ENCODE results near the gene GRAP. TPM values are rescaled to one million over a fixed set of nuclear protein-coding genes. Genes with fewer than 3 reads are reported as not detected.
"Not testable (repeated sequence)": the region's sequence is repeated elsewhere in the genome, so short reads cannot be mapped to it uniquely, and the experiment has no call there.

The GRAP gene
- total RNA-seq = 1 to 10 TPM; 1.6 to 3.2 TPM

DNA sequence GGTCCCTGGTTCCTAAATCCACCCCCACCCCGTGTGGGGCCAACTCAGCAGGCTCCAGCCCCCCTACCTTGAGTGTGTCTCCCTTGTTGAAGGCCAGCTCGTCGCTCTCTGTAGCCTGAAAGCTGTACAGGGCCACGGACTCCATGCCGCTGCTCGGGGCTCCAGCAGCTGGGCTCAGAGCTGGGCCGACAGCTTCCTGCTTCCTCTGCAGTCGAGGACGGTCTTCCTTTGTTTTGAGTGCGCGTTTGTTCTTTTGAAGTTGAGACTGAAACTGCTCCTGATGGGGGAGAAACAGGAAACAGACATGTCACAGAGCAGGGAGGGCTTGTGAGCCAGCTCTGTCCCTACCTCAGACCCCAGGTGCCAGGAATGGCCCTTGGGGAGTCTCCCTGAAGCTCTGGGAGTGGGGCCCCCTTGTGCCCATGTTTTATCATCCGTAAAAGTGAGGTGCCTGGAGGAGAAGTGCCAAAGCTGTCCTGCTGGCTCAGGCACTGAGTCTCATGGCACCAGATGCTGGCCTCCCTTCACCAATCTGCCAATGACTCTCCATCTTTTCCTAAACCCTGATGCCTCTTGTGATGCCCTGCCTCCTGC is at the start of gene GRAP:
GRAP (minus strand) TSS at position 176 of the 594 bp plus-strand sequence; CDS start at position 145, 31 bp downstream.
- not testable (repeated sequence) for H3K27me3 ChIP-seq (replicated peaks; ENCODE audit: insufficient read depth); DNase-seq (ENCODE audit: low spot score); H3K36me3 ChIP-seq; H3K9me3 ChIP-seq; H3K4me3 ChIP-seq; ATAC-seq (ENCODE audit: insufficient number of reproducible peaks, low FRiP score, low read depth); H3K4me1 ChIP-seq (ENCODE audit: control insufficient read depth in 1 of 2, low read depth in 2 of 2); H3K27ac ChIP-seq

DNA sequence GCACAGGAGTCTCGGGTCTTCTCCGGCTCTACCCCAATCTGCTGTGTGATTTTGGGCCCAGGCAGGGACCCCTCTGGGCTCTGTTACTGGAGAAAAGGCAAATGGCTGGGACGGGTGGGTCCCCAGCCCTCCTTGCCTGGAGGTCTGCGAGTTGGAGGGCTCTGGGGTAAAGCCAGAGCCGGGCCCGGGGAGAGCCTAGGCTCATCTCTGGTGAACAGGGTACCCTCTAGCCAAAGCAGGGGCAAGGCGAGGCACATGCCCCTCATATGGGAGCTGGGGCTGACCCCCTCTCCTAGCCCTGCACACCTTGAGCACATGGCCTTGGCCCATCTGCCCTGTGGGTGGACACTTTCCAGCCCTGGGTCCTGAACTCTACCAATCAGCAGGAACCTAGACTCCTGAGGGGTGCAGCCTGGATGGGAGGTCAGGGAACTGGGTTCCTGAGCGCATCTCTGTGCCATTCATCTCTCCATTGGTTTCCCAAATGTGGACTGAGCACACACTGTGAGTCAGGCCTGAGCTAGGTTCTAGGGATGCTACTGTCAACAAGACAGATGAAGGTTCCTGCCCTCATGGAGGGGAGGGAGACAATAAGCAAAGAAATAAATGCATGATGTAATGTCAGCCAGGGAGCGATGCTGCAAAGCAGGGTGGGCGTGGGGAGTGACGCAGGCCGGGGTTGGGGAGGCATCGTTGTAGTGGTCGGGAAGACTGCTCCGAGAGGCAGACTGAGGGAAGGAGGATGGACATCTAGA is 47.1 kb upstream of the GRAP start:
- not testable (repeated sequence) for DNase-seq (ENCODE audit: low spot score); H3K9me3 ChIP-seq; H3K4me3 ChIP-seq; ATAC-seq (ENCODE audit: insufficient number of reproducible peaks, low FRiP score, low read depth); H3K27me3 ChIP-seq (replicated peaks; ENCODE audit: insufficient read depth); H3K36me3 ChIP-seq
- peak overlapping the region; percentile 53 to 87 for H3K27ac ChIP-seq
- peaks cover 0 to 10% of the 10 kb centered on the region in 2 donors for H3K4me1 ChIP-seq (ENCODE audit: control insufficient read depth in 1 of 2, low read depth in 2 of 2)

DNA sequence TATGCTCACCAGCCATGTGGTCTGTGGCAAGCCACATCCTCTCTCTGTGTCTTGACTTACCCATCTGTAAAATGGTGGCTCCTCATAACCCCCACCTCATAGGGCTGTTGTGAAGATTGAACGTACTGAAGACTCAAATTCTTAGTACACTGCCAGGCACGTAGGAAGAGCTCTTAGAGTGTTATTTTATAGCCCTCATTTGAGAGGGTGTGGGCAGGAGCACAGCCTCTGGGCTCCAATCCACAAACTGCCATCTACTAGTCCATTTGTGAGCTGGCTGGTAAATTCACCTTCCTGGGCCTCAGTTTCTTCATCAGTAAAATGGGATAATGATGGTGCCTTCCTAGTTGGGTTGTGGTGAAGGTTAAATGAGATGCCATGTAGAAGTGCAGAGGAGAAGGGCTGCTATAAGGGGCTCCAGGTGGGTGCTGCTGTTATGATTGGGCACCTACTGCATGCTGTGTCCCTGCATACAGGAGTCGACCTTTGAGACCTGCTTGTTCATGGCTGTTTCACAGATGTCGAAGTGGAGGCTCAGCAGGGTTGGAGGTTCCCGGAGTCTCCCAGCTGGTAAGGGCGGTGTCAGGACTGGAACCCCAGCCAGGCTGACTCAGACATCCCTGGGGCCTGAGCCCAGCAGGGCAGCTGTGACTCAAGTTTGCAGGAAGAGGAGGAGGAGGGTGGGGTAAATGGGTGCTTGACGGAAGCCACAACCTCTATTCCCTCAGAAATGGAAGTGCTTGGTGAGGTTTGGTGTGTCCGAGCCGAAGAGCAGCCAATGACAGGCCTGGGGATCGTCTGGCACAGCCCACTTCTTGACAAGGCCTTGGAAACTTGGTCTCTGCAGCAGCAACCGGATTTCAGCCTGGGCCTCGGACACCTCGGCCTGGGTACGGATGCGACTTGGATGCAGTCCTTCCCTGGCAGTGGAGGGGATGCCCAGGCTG is 46.3 kb upstream of the GRAP start:
- ATAC-seq (ENCODE audit: insufficient number of reproducible peaks, low FRiP score, low read depth) (peak; percentile 67), DNase-seq (ENCODE audit: low spot score) (peak; percentile 45)
- peak overlapping the region; percentile 53 to 87 for H3K27ac ChIP-seq
- not testable (repeated sequence) for H3K4me3 ChIP-seq; H3K36me3 ChIP-seq; H3K27me3 ChIP-seq (replicated peaks; ENCODE audit: insufficient read depth); H3K9me3 ChIP-seq
- H3K4me1 ChIP-seq (ENCODE audit: control insufficient read depth in 1 of 2, low read depth in 2 of 2) = peaks cover 0 to 10% of the 10 kb centered on the region in 2 donors

DNA sequence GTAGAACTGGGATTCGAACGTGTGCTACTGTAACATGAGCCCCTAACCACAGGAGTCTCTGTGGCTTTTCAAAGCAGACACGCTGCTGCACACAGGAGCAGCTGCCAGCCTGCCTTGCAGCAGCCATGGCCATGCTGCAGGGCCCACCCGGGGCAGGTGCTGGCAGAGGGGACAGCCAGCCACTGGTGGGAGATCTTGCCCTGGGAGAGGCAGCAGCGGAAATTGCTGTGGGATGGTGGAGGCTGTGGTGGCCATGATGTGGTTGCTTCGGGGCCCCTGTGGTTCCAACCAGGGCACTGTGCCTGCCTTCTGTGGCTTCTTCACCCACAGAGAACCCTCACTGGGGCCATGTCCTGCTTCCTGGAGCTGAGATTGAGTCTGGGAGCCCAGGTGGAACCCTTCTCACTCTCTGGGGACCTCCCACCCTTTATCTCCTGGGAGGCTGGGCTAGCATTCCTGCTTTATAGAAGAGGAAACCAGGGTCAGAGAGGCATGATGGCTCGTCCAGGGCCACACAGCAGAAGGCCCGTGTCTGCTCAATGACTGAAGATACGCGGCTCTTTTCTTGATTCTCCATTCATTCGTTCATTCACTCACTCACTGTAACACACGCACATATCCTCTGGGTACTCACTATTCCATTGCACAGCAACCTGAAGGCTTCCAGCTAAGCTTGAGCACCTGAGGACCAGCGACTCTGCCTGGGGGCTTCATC is 43.5 kb upstream of the GRAP start:
- not testable (repeated sequence) for ATAC-seq (ENCODE audit: insufficient number of reproducible peaks, low FRiP score, low read depth); H3K4me3 ChIP-seq

DNA sequence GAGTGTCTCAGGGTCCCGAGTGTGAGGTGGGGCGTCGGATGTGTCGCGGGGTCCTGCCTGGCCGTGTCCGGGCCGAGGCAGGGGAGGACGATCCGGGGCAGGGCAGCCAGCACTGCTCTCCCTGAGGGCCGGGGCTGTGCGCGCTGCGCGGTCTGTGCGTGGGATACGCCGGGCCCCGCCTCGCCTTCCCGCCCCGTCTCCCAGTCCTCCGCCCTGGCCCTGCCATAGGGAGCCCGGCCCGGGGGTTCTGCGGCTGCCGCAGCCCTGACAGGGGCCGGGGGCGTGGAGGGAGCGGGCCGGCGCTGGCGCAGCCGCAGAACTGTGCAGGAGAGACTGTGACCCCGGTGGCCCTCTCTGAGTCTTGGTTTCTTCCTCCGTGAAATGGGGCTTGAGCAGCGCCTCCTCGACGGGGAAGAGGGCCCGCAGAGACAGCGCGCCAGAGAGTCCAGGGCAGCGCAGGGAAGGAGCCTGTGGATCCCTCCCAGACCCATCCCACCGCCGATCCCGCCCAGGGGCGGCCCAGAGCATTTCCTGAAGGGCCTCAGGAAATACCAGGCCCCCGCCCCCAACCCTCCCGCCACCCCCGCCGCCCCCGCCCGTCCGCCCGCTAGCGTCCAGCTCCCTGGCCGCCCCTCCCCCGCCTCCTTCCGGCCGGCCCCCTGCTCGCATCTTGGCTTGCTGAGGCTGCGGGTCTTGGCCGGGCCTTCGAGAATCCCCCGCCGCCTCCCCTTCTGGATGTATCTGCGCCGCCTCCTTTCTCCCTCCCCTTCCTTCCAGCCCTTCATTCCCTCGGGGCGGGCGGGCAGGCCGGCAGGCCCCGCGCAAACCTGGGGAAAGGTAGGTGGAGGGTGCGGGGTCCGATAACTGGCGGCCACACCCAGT is 42.3 kb upstream of the GRAP start:
- H3K36me3 ChIP-seq; H3K9me3 ChIP-seq; H3K27me3 ChIP-seq (replicated peaks; ENCODE audit: insufficient read depth); DNase-seq (ENCODE audit: low spot score): not testable (repeated sequence)
- Histone ChIP-seq H3K27ac (peak overlapping the region; percentile 55 to 63), H3K4me1 (ENCODE audit: control insufficient read depth in 1 of 2, low read depth in 2 of 2) (peaks cover 0 to 10% of the 10 kb centered on the region in 2 donors), H3K4me3 (peak overlapping the region; percentile 50)
- peak; percentile 11 for ATAC-seq (ENCODE audit: insufficient number of reproducible peaks, low FRiP score, low read depth)

More for the DNA sequence above, 43.5 kb upstream of the GRAP start:
- H3K9me3 ChIP-seq; H3K27ac ChIP-seq; H3K36me3 ChIP-seq; H3K27me3 ChIP-seq (replicated peaks; ENCODE audit: insufficient read depth); DNase-seq (ENCODE audit: low spot score): not testable (repeated sequence)
- H3K4me1 ChIP-seq (ENCODE audit: control insufficient read depth in 1 of 2, low read depth in 2 of 2) = peaks cover 0 to 10% of the 10 kb centered on the region in 2 donors

DNA sequence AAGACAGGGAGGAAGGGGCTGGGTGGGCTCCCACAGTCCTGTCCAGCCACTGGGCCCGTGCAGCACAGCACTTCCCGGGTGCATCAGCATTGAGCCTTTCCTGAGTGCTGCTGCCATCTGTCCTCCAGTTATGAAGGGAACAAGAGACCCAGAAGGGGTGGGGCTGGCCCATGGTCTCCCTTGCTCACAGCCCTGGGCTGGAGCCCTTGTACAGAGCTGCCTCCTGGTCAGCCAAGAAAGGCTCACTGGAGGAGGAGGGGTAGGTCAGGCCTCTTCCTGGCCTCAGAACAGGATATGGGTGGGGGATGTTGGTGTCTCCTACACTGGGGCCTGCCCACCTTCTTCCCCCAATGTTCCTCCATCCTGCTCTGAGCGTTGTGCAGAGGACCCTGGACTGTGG is 30.6 kb upstream of the GRAP start:
- not testable (repeated sequence) for H3K9me3 ChIP-seq; H3K4me1 ChIP-seq (ENCODE audit: control insufficient read depth in 1 of 2, low read depth in 2 of 2); DNase-seq (ENCODE audit: low spot score); H3K36me3 ChIP-seq; H3K27me3 ChIP-seq (replicated peaks; ENCODE audit: insufficient read depth); H3K27ac ChIP-seq; ATAC-seq (ENCODE audit: insufficient number of reproducible peaks, low FRiP score, low read depth); H3K4me3 ChIP-seq

DNA sequence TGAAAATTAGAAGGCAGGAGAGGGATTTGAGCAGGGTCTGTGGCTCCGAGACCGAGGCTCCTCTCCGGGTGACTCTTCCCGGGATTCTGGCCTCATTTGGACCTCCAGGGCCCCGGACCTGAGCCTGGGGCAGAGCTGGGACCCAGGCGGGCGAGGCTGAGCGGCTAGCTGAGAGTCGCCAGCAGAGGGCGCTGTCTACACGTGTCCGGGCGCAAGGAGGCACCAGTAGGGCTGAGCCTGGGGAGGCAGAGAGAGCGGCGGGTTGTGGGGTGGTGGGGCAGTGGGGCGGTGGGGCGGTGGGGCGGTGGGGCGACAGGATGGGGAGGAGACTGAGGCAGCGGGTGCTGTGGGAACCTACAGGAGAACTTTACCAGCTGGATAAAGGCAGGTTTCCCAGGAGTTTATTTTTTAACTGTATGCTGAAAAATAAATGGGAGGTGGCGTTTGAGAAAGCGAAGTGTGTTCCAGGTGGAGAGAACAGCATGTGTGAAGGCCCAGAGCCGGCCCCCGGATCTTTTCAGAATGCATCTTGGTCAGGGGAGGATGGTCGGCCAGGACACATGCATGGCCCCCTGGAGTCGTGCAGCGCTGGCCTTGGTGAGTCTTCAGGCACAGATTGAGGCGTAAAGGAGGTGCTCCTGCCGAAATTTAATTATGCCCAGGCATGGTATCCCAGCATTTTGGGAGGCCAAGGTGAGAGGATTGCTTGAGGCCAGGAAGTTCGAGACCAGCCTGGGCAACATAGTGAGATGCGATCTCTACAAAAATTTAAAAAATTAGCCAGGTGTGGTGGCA is 29.8 kb upstream of the GRAP start:
- not testable (repeated sequence) for H3K9me3 ChIP-seq; H3K27me3 ChIP-seq (replicated peaks; ENCODE audit: insufficient read depth); H3K4me3 ChIP-seq; H3K4me1 ChIP-seq (ENCODE audit: control insufficient read depth in 1 of 2, low read depth in 2 of 2); H3K27ac ChIP-seq; ATAC-seq (ENCODE audit: insufficient number of reproducible peaks, low FRiP score, low read depth); H3K36me3 ChIP-seq
- DNase-seq (ENCODE audit: low spot score) = peak; percentile 1
- TF ChIP-seq, protein P1, sequence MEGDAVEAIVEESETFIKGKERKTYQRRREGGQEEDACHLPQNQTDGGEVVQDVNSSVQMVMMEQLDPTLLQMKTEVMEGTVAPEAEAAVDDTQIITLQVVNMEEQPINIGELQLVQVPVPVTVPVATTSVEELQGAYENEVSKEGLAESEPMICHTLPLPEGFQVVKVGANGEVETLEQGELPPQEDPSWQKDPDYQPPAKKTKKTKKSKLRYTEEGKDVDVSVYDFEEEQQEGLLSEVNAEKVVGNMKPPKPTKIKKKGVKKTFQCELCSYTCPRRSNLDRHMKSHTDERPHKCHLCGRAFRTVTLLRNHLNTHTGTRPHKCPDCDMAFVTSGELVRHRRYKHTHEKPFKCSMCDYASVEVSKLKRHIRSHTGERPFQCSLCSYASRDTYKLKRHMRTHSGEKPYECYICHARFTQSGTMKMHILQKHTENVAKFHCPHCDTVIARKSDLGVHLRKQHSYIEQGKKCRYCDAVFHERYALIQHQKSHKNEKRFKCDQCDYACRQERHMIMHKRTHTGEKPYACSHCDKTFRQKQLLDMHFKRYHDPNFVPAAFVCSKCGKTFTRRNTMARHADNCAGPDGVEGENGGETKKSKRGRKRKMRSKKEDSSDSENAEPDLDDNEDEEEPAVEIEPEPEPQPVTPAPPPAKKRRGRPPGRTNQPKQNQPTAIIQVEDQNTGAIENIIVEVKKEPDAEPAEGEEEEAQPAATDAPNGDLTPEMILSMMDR (IDR thresholded peaks at IDR 0.05) = peak; percentile 33

DNA sequence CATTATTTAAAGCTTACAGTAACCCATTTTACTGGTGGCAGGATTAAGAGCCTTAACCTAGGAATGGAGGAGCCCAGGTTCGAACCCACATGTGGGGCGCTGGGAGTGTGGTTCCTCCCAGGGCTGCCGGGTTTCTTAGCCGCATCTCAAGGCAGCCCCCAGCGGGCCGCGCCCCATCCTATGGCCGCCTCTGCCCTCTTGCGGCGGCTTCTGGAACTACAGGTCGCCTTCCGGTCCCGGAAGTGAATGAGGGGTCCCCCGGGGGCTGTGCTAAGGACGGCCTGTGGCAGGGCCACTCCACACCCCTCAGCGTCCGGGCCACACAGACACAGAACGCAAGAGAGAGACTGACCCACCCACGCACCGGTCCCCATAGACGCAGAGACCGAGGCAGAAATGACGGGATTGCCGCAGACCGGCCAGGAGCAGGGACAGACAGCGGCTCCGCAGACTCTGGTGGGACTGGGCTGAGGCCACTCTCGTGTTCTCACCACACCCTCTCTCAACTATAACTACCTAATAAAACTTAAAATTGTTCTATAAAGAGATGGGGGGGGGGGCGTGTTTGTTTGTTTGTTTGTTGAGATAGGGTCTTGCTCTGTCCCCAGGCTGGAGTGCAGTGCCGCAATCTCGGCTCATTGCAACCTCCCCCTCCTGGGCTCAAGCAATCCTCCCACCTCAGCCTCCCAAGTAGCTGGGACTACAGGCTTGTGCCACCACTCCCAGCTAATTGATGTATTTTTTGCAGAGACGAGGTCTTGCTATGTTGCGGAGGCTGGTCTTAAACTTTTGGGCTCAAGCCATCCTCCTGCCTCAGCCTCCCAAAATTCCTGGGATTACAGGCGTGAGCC is 23.8 kb upstream of the GRAP start:
- not testable (repeated sequence) for H3K27me3 ChIP-seq (replicated peaks; ENCODE audit: insufficient read depth); DNase-seq (ENCODE audit: low spot score); H3K27ac ChIP-seq; H3K4me3 ChIP-seq; H3K4me1 ChIP-seq (ENCODE audit: control insufficient read depth in 1 of 2, low read depth in 2 of 2); H3K9me3 ChIP-seq; H3K36me3 ChIP-seq
- ATAC-seq (ENCODE audit: insufficient number of reproducible peaks, low FRiP score, low read depth) = peak; percentile 88

DNA sequence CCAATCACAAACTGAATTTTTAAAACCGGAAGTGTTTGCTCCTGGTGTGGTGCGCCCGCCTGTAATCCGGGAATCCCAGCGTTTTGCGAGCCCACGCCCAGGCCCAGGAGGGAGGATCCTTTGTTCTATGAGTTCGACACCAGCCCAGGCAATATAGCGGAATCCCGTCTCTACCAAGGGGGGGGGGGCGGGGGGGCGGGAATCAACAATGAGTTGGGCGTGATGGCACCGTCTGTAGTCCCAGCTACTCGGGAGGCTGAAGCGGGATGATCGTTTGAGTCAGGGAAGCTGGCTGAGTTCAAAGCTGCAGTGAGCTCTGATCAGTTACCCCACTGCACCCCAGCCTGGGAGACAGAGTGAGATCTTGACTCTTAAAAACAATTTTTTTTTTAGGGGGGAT is 17.6 kb upstream of the GRAP start:
- not testable (repeated sequence) for H3K9me3 ChIP-seq; H3K36me3 ChIP-seq; H3K27ac ChIP-seq; H3K4me1 ChIP-seq (ENCODE audit: control insufficient read depth in 1 of 2, low read depth in 2 of 2); ATAC-seq (ENCODE audit: insufficient number of reproducible peaks, low FRiP score, low read depth); DNase-seq (ENCODE audit: low spot score); H3K27me3 ChIP-seq (replicated peaks; ENCODE audit: insufficient read depth); H3K4me3 ChIP-seq

Data from thoracic aorta (tissue), 2 donors.